Heart left ventricle (tissue), 16 donors: Measurements from ENCODE around the gene THADA. TPM values are rescaled to one million over a fixed set of nuclear protein-coding genes. Genes with fewer than 3 reads are reported as not detected.
A peak's percentile ranks its signal among the peaks of the same experiment; 100 is the strongest.

Experiments
- ATAC-seq, 4 donors: fragments of 200-7000 bp; cut with Tn5 transposase; one replicate each; pipeline ENCODE4 v1.9.1; 2020 to 2022; ENCODE audit warnings: moderate library complexity in 4 of 4, mild to moderate bottlenecking in 3 of 4, moderate number of reproducible peaks in 1 of 4
- DNase-seq, 5 donors: peaks; one replicate each; pipeline ENCODE4 v3.0.0-alpha.2; 2020
- H3K27ac ChIP-seq, 12 donors: fragments of 200-600 bp; sonication (generic) in 4 of 12; one replicate each; pipeline versions ENCODE4 v1.5.0 to v1.8.0; 2016 to 2022; ENCODE audit warnings: mild to moderate bottlenecking in 2 of 12
- H3K27me3 ChIP-seq, 9 donors: fragments of 200-600 bp; sonication (generic) in 2 of 9; one replicate each; pipeline versions ENCODE4 v1.5.1 to v1.8.0; 2016 to 2022; ENCODE audit warnings: mild to moderate bottlenecking in 3 of 9
- H3K36me3 ChIP-seq, 9 donors: fragments of 200-600 bp; sonication (generic) in 2 of 9; one replicate each; pipeline versions ENCODE4 v1.5.0 to v1.8.0; 2018 to 2022; ENCODE audit warnings: mild to moderate bottlenecking in 2 of 9
- H3K4me1 ChIP-seq, 12 donors: fragments of 200-600 bp; sonication (generic) in 4 of 12; one replicate each; pipeline versions ENCODE4 v1.5.0 to v1.8.0; 2016 to 2022; ENCODE audit warnings: mild to moderate bottlenecking in 3 of 12
- H3K4me3 ChIP-seq, 12 donors: fragments of 200-600 bp; sonication (generic) in 4 of 12; one replicate each; pipeline versions ENCODE4 v1.5.0 to v1.8.0; 2017 to 2022; ENCODE audit warnings: mild to moderate bottlenecking in 9 of 12, moderate library complexity in 4 of 12
- H3K9me3 ChIP-seq, 12 donors: fragments of 200-600 bp; sonication (generic) in 4 of 12; one replicate each; pipeline versions ENCODE4 v1.5.0 to v1.8.0; 2016 to 2022; ENCODE audit warnings: mild to moderate bottlenecking in 1 of 12
- CTCF ChIP-seq, 12 donors: fragments of 200-600 bp; sonication (generic) in 4 of 12; IDR thresholded peaks; one replicate each; pipeline versions ENCODE4 v1.5.0 to v1.8.0; 2018 to 2022; ENCODE audit warnings: antibody characterized with exemption in 12 of 12, mild to moderate bottlenecking in 5 of 12
- POLR2A ChIP-seq, 2 donors: fragments of 450-650 bp; IDR thresholded peaks; one replicate each; pipeline ENCODE4 v1.6.1; 2017; ENCODE audit warnings: antibody characterized with exemption in 2 of 2, mild to moderate bottlenecking in 2 of 2, moderate library complexity in 2 of 2
- WGBS, 4 donors: extraction: QIAGEN DNeasy Blood & Tissue Kit in 2 of 4; methylation state at CpG; one replicate each; pipeline versions ENCODE4 v1.1.5 to v1.1.7; 2013 to 2018; 5-methylcytosine and 5-hydroxymethylcytosine counted together
- intact Hi-C, 10 donors: fragments of 100-400 bp; cut with DNase I; formaldehyde crosslinking; loops; one replicate each; pipeline versions ENCODE4 v1.11.1 to v1.14.2; 2022
- polyA plus RNA-seq, 2 donors: library from polyadenylated mRNA; stranded (reverse); fragments of 200-250 nt; gene quantifications; one replicate each; pipeline ENCODE4 v1.2.3, GENCODE V29; 2013
- total RNA-seq, 9 donors: library from RNA; depleted of rRNA in 2 of 9; stranded (reverse); fragments of >200 nt in 2 of 9; fragmentation: NEBNext Ultra II Directional in 3 of 9; extraction: Animal tissue kit (Norgen Biotek cat#: 25700) in 3 of 9; gene quantifications; one replicate each; pipeline versions ENCODE4 v1.1.0 to v1.2.4, GENCODE V29; 2016 to 2023
- donor health status: ischemic (EF 13 %, LVEDD 7.1; RV severe dilation, severe dysfunction).
- donor health status: healthy with polysubstance abuse.
- donor health status: DM: no; HTN: yes; CAD: no.
- donor health status: DM: no; HTN: no; CAD: no.
- donor health status: ischemic (EF 25% LVEDD 6.9; RV normal size, moderate dysfunction).
- donor health status: ischemic (EF 25% LVEDD 5.7; RV mildly dilated, moderate dysfunction).
- donor health status: healthy.
- donor health status: DM: yes; HTN: yes; CAD: no.
- donor health status: ischemic (EF 35%, LVEDD 5.7; RV mildly dilated, moderate dysfunction).
- donor health status: nonischemic (EF 11% LVEDD 7.7; RV severe dilation, severe dysfunction).
- donor health status: DM: yes; HTN: yes; CAD: no.
- donor health status: PGD.
- donor health status: ischemic (EF 29% LVEDD 5.4; RV normal size, mild dysfunction).
- donor health status: nonischemic (EF 23%, LVEDD 6.1; RV moderate dilation, normal function).

The THADA gene
- total and polyA plus RNA-seq, 11 donors: 6.8 to 21.4 (median 13.0) TPM

- H3K9me3 ChIP-seq: no peaks in the 10 kb centered on the region
- peaks cover 0 to 59% (median 27%) of the 10 kb centered on the region in 12 donors for H3K4me1 ChIP-seq
- ATAC-seq (no peak), DNase-seq (no peak)
- H3K27me3 ChIP-seq: no peaks in the 10 kb centered on the region
- no peak overlapping the region for H3K4me3 ChIP-seq
- no peak for TF ChIP-seq POLR2A (IDR thresholded peaks at IDR 0.05)
- no peak for TF ChIP-seq CTCF (IDR thresholded peaks at IDR 0.05)
- intact Hi-C loops: no loop called here
- H3K27ac ChIP-seq: peak overlapping the region in 1 of 12 donors; percentile 29
- H3K36me3 ChIP-seq: no peaks in the 10 kb centered on the region
Observed at GRCh38 chr2:43420389-43420801, 175.4 kb downstream of the THADA start.

- no peaks in the 10 kb centered on the region for H3K27me3 ChIP-seq
- no peaks in the 10 kb centered on the region for H3K36me3 ChIP-seq
- intact Hi-C loops: loop anchor here in 1 of 10 donors (5.0 kb wide), 1 partner anchor 37 kb away; no protein-coding TSS in a partner anchor
- H3K27ac ChIP-seq: peak overlapping the region in 1 of 12 donors; percentile 29
- H3K4me3 ChIP-seq: no peak overlapping the region
- H3K4me1 ChIP-seq: peaks cover 0 to 60% (median 32%) of the 10 kb centered on the region in 12 donors
- ATAC-seq (no peak), DNase-seq (no peak)
- TF ChIP-seq CTCF (IDR thresholded peaks at IDR 0.05) (no peak), POLR2A (IDR thresholded peaks at IDR 0.05) (no peak)
- 80 to 92% (median 84%) methylated on average over 2 of the region's 2 CpGs for WGBS, 4 donors
- no peaks in the 10 kb centered on the region for H3K9me3 ChIP-seq
Observed at GRCh38 chr2:43419876-43420275, 176.0 kb downstream of the THADA start.

GRCh38 chr2:43419243-43419642 lies 176.6 kb downstream of the THADA start:
- WGBS, 4 donors: 76 to 83% (median 79%) methylated on average over 3 of the region's 3 CpGs
- H3K4me3 ChIP-seq: no peak overlapping the region
- peaks cover 0 to 60% (median 38%) of the 10 kb centered on the region in 12 donors for H3K4me1 ChIP-seq
- H3K27ac ChIP-seq: peak overlapping the region in 1 of 12 donors; percentile 29
- ATAC-seq: no peak
- no peak for TF ChIP-seq POLR2A (IDR thresholded peaks at IDR 0.05)
- TF ChIP-seq CTCF (IDR thresholded peaks at IDR 0.05): no peak
- H3K9me3 ChIP-seq: no peaks in the 10 kb centered on the region
- intact Hi-C loops: loop anchor here in 1 of 10 donors (5.0 kb wide), 1 partner anchor 38 kb away; no protein-coding TSS in a partner anchor
- DNase-seq: no peak
- no peaks in the 10 kb centered on the region for H3K36me3 ChIP-seq
- H3K27me3 ChIP-seq: no peaks in the 10 kb centered on the region

- DNase-seq: no peak
- intact Hi-C loops: loop anchor here in 1 of 10 donors (5.0 kb wide), 1 partner anchor 39 kb away; no protein-coding TSS in a partner anchor
Observed at GRCh38 chr2:43418680-43419079, 177.2 kb downstream of the THADA start.

More at GRCh38 chr2:43418680-43419079, 177.2 kb downstream of the THADA start:
- no peak for ATAC-seq
- no peak for TF ChIP-seq CTCF (IDR thresholded peaks at IDR 0.05)
- no peak for TF ChIP-seq POLR2A (IDR thresholded peaks at IDR 0.05)
- Histone ChIP-seq H3K9me3 (no peaks in the 10 kb centered on the region), H3K36me3 (no peaks in the 10 kb centered on the region), H3K27me3 (no peaks in the 10 kb centered on the region), H3K4me3 (no peak overlapping the region), H3K4me1 (peaks cover 0 to 62% (median 41%) of the 10 kb centered on the region in 12 donors), H3K27ac (peak overlapping the region in 1 of 12 donors; percentile 14)
- WGBS, 4 donors: 90 to 94% (median 92%) methylated on average over 3 of the region's 3 CpGs
